SH-SY5Y (cell line): Measurements from ENCODE around the gene RAD50.

Source experiments
- GATA2 ChIP-seq: IDR thresholded peaks from 2 replicates; pipeline ENCODE4 v1.6.1; 2011; ENCODE audit warnings: mild to moderate bottlenecking, low read depth, low read length
- GATA3 ChIP-seq: IDR thresholded peaks from 2 replicates; pipeline ENCODE4 v1.6.1; 2011; ENCODE audit warnings: low read depth, mild to moderate bottlenecking, low read length, moderate library complexity

GRCh38 chr5:132559383-132560060 is 2.7 kb downstream of the RAD50 start:
- TF ChIP-seq GATA2 (no peak), GATA3 (no peak)
